Peyer's patch (tissue), 4 donors: ENCODE data around the gene PRIMA1. TPM values are rescaled to one million over a fixed set of nuclear protein-coding genes. Genes with fewer than 3 reads are reported as not detected.

ENCODE experiments used
- DNase-seq, 3 donors: peaks; one replicate each; pipeline ENCODE4 v3.0.0-alpha.2; 2017 to 2019
- H3K27ac ChIP-seq, 4 donors: fragments of 200-600 bp; sonication (generic); one replicate each; pipeline ENCODE4 v1.5.1; 2016 to 2019
- H3K27me3 ChIP-seq, 2 donors: fragments of 200-600 bp; sonication (generic); one replicate each; pipeline ENCODE4 v1.5.1; 2019
- H3K36me3 ChIP-seq, 3 donors: fragments of 200-600 bp; sonication (generic); one replicate each; pipeline ENCODE4 v1.5.1; 2016 to 2019
- H3K4me1 ChIP-seq, 4 donors: fragments of 200-600 bp; sonication (generic); one replicate each; pipeline ENCODE4 v1.5.1; 2016 to 2019
- H3K4me3 ChIP-seq, 4 donors: fragments of 200-600 bp; sonication (generic); 1 replicate in 3 of 4; 2 replicates in 1 of 4; pipeline ENCODE4 v1.5.1; 2016 to 2019; ENCODE audit warnings: mild to moderate bottlenecking in 1 of 4
- H3K9me3 ChIP-seq, 4 donors: fragments of 200-600 bp; sonication (generic); one replicate each; pipeline ENCODE4 v1.5.1; 2016 to 2019; ENCODE audit warnings: mild to moderate bottlenecking in 1 of 4
- CTCF ChIP-seq, 6 experiments: fragments of 450-650 bp in 4 of 6; fragments of 200-600 bp in 2 of 6; sonication (generic) in 1 of 6; IDR thresholded peaks; one replicate each; pipeline ENCODE4 v1.5.1; 2017 to 2019; ENCODE audit warnings: antibody characterized with exemption in 6 of 6, mild to moderate bottlenecking in 3 of 6, moderate library complexity in 1 of 6
- POLR2A ChIP-seq, 2 donors: fragments of 450-650 bp; IDR thresholded peaks; one replicate each; pipeline ENCODE4 v1.5.1; 2017; ENCODE audit warnings: antibody characterized with exemption in 2 of 2, mild to moderate bottlenecking in 2 of 2, moderate library complexity in 2 of 2
- total RNA-seq, 4 donors: library from RNA; depleted of rRNA; stranded (reverse); fragments of >200 nt; gene quantifications; one replicate each; pipeline ENCODE4 v1.1.0, GENCODE V29; 2016

Gene PRIMA1
- total RNA-seq, 4 donors from 2014 or later = 1.2 to 5.1 (median 3.0) TPM

- Histone ChIP-seq H3K4me3 (no peak overlapping the region), H3K4me1 (no peaks in the 10 kb centered on the region), H3K36me3 (no peaks in the 10 kb centered on the region), H3K9me3 (no peaks in the 10 kb centered on the region), H3K27me3 (no peaks in the 10 kb centered on the region), H3K27ac (no peak overlapping the region)
- no peak for DNase-seq
- TF ChIP-seq POLR2A (IDR thresholded peaks at IDR 0.05) (no peak), CTCF (IDR thresholded peaks at IDR 0.05) (no peak)
Measured at GRCh38 chr14:93703941-93704340, 84.3 kb downstream of the PRIMA1 start.

GRCh38 chr14:93702946-93703345, 85.3 kb downstream of the PRIMA1 start:
- H3K27ac ChIP-seq = no peak overlapping the region
- H3K36me3 ChIP-seq = no peaks in the 10 kb centered on the region
- TF ChIP-seq POLR2A (IDR thresholded peaks at IDR 0.05) (no peak), CTCF (IDR thresholded peaks at IDR 0.05) (no peak)
- H3K27me3 ChIP-seq = no peaks in the 10 kb centered on the region
- no peaks in the 10 kb centered on the region for H3K9me3 ChIP-seq
- H3K4me1 ChIP-seq = no peaks in the 10 kb centered on the region
- no peak for DNase-seq
- H3K4me3 ChIP-seq = no peak overlapping the region

- Histone ChIP-seq H3K9me3 (no peaks in the 10 kb centered on the region), H3K4me1 (no peaks in the 10 kb centered on the region), H3K27ac (no peak overlapping the region), H3K36me3 (no peaks in the 10 kb centered on the region), H3K27me3 (no peaks in the 10 kb centered on the region), H3K4me3 (no peak overlapping the region)
- DNase-seq = no peak
- TF ChIP-seq CTCF (IDR thresholded peaks at IDR 0.05) (no peak), POLR2A (IDR thresholded peaks at IDR 0.05) (no peak)
Measured at GRCh38 chr14:93701562-93701961, 86.7 kb downstream of the PRIMA1 start.

GRCh38 chr14:93700928-93701327, 87.4 kb downstream of the PRIMA1 start:
- Histone ChIP-seq H3K27ac (no peak overlapping the region), H3K4me3 (no peak overlapping the region), H3K9me3 (no peaks in the 10 kb centered on the region), H3K36me3 (no peaks in the 10 kb centered on the region), H3K4me1 (no peaks in the 10 kb centered on the region), H3K27me3 (no peaks in the 10 kb centered on the region)
- no peak for DNase-seq
- TF ChIP-seq CTCF (IDR thresholded peaks at IDR 0.05) (no peak), POLR2A (IDR thresholded peaks at IDR 0.05) (no peak)

- DNase-seq = no peak
- Histone ChIP-seq H3K27me3 (no peaks in the 10 kb centered on the region), H3K36me3 (no peaks in the 10 kb centered on the region), H3K9me3 (no peaks in the 10 kb centered on the region), H3K27ac (no peak overlapping the region), H3K4me1 (no peaks in the 10 kb centered on the region), H3K4me3 (no peak overlapping the region)
- no peak for TF ChIP-seq CTCF (IDR thresholded peaks at IDR 0.05)
- TF ChIP-seq POLR2A (IDR thresholded peaks at IDR 0.05) = no peak
Measured at GRCh38 chr14:93693914-93694313, 94.4 kb downstream of the PRIMA1 start.
